Adrenal gland (tissue), 5 donors: ENCODE results near the gene RFESD.

ENCODE experiments used
- CTCF ChIP-seq, 6 experiments: fragments of 450-650 bp in 4 of 6; fragments of 200-600 bp in 2 of 6; sonication (generic) in 1 of 6; IDR thresholded peaks; 1 replicate in 5 of 6; 2 replicates in 1 of 6; pipeline versions ENCODE4 v1.5.1 to v1.8.0; 2016 to 2021; ENCODE audit warnings: antibody characterized with exemption in 6 of 6, mild to moderate bottlenecking in 2 of 6, moderate library complexity in 1 of 6
- POLR2A ChIP-seq, 2 donors: fragments of 450-650 bp; IDR thresholded peaks; one replicate each; pipeline ENCODE4 v1.6.1; 2017; ENCODE audit warnings: antibody characterized with exemption in 2 of 2, mild to moderate bottlenecking in 2 of 2, moderate library complexity in 1 of 2
- donor health status: DM: no; HTN: no; CAD: no.

DNA sequence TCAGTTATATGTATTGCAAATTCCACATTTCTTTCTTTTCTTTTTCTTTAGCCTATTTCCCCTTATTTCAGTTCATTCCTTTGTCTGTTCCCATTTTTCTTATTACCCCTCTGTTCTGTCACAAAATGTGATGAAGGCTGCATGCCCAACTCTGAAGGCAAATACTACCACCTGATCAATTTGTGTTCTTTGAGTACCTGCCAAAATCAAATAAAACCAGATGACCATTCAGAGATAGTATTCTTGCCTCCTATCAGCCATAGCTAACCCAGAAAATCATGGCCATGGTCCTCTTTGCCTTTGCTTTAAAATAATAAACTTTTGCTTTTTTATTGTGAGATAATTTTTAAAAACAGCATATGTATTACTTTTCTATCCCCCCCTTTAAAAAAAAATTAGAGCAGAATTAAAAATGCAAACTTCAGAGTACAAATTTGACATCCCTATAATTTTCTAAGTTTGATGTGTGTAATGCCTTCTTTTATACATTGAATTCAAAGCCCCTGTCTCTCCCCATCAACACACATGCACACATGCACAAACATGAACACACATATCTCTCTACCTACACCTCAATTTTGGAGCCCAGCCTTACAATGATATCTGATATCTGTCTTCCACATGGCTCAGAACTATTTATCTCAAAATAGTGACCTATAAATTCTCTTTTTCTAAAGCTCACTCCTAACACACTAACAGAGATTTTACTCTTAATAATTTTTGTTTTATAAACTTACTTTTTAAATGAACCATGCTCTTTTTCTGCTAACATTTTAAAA lies 3.5 kb downstream of the RFESD start:
- TF ChIP-seq CTCF (IDR thresholded peaks at IDR 0.05) (no peak), POLR2A (IDR thresholded peaks at IDR 0.05) (no peak)
